DOHH2 (cell line): ENCODE data around the gene RPS6KA2.

Experiments
- H3F3A ChIP-seq: fragments of 200-600 bp; sonication (generic), shearing (Covaris generic); 2 replicates; pipeline ENCODE4 v1.6.0; 2016; ENCODE audit warnings: antibody characterized with exemption, mild to moderate bottlenecking; ENCODE audit not compliant: control insufficient read depth, insufficient read depth
- H3K27ac ChIP-seq: fragments of 200-600 bp; sonication (generic); 2 replicates; pipeline ENCODE4 v1.5.1; 2014; ENCODE audit warnings: low read depth, mild to moderate bottlenecking, low read length, moderate library complexity
- H3K27me3 ChIP-seq: fragments of 200-600 bp; sonication (generic); 2 replicates; pipeline ENCODE4 v1.6.1; 2014; ENCODE audit warnings: mild to moderate bottlenecking, low read length, mixed read lengths; ENCODE audit not compliant: control insufficient read depth
- H3K36me3 ChIP-seq: fragments of 200-600 bp; sonication (generic); 2 replicates; pipeline ENCODE4 v1.6.1; 2014; ENCODE audit warnings: mild to moderate bottlenecking, low read length, moderate library complexity, mixed read lengths; ENCODE audit not compliant: control insufficient read depth
- H3K4me1 ChIP-seq: fragments of 200-600 bp; sonication (generic); 2 replicates; pipeline ENCODE4 v1.6.1; 2014; ENCODE audit warnings: mild to moderate bottlenecking, low read length, mixed read lengths; ENCODE audit not compliant: control insufficient read depth
- H3K4me2 ChIP-seq: fragments of 200-600 bp; sonication (generic); 2 replicates; pipeline ENCODE4 v1.6.0; 2014; ENCODE audit warnings: mild to moderate bottlenecking, low read length, moderate library complexity
- H3K4me3 ChIP-seq: fragments of 200-600 bp; sonication (generic); 2 replicates; pipeline ENCODE4 v1.5.1; 2014; ENCODE audit warnings: mild to moderate bottlenecking, low read length, mixed read lengths
- H3K79me2 ChIP-seq: fragments of 200-600 bp; sonication (generic); 2 replicates; pipeline ENCODE4 v1.6.1; 2014; ENCODE audit warnings: mild to moderate bottlenecking, low read length, mixed read lengths; ENCODE audit not compliant: control insufficient read depth
- H3K9me2 ChIP-seq: fragments of 200-600 bp; sonication (generic); replicated peaks from 2 replicates; pipeline ENCODE4 v1.6.1; 2014; ENCODE audit warnings: mild to moderate bottlenecking, low read length, mixed read lengths; ENCODE audit not compliant: control insufficient read depth
- H3K9me3 ChIP-seq: fragments of 200-600 bp; sonication (generic); 2 replicates; pipeline ENCODE4 v1.6.1; 2014; ENCODE audit warnings: antibody characterized with exemption, low read length, mixed read lengths; ENCODE audit not compliant: control insufficient read depth, insufficient read depth
- H4K20me1 ChIP-seq: fragments of 200-600 bp; sonication (generic); 2 replicates; pipeline ENCODE4 v1.6.0; 2014; ENCODE audit warnings: low read depth, mild to moderate bottlenecking, antibody characterized with exemption, low read length, moderate library complexity; ENCODE audit not compliant: control insufficient read depth, insufficient read depth
- CTCF ChIP-seq: fragments of 200-600 bp; sonication (generic); IDR thresholded peaks from one replicate; pipeline ENCODE4 v1.5.1; 2014; ENCODE audit warnings: antibody characterized with exemption, mild to moderate bottlenecking, low read depth, low read length; ENCODE audit not compliant: poor library complexity, severe bottlenecking
- EZH2phosphoT487 ChIP-seq: fragments of 200-600 bp; sonication (generic); IDR thresholded peaks from 2 replicates; pipeline ENCODE4 v1.6.1; 2017; ENCODE audit warnings: borderline replicate concordance, mild to moderate bottlenecking, antibody characterized with exemption, low read length, moderate library complexity, mixed read lengths

The RPS6KA2 gene

GRCh38 chr6:166419717-166420116 lies 207.3 kb downstream of the RPS6KA2 start:
- TF ChIP-seq EZH2phosphoT487 (no peak), CTCF (no peak)
- no peaks in the 10 kb centered on the region for H3K79me2 ChIP-seq
- H3K27ac ChIP-seq = no peak overlapping the region
- H3K27me3 ChIP-seq = no peaks in the 10 kb centered on the region
- H4K20me1 ChIP-seq = 0 out of 2 replicates have a peak, but pooled peaks cover 2% of the 10 kb centered on the region
- H3K4me2 ChIP-seq = no peak overlapping the region
- H3F3A ChIP-seq = no peaks in the 10 kb centered on the region
- H3K4me3 ChIP-seq = no peak overlapping the region
- H3K4me1 ChIP-seq = no peaks in the 10 kb centered on the region
- no peaks in the 10 kb centered on the region for H3K9me2 ChIP-seq
- H3K9me3 ChIP-seq = no peaks in the 10 kb centered on the region; the same call in 1 of the 2 replicates
- H3K36me3 ChIP-seq = no peaks in the 10 kb centered on the region

GRCh38 chr6:166419286-166419685 lies 207.8 kb downstream of the RPS6KA2 start:
- no peak overlapping the region for H3K27ac ChIP-seq

GRCh38 chr6:166418691-166419143 lies 208.3 kb downstream of the RPS6KA2 start:
- Histone ChIP-seq H3K79me2 (no peaks in the 10 kb centered on the region), H3K4me1 (no peaks in the 10 kb centered on the region), H3K9me2 (no peaks in the 10 kb centered on the region), H3K4me3 (no peak overlapping the region), H3K36me3 (no peaks in the 10 kb centered on the region), H3K27me3 (no peaks in the 10 kb centered on the region), H3K9me3 (no peaks in the 10 kb centered on the region; the same call in 1 of the 2 replicates), H3F3A (no peaks in the 10 kb centered on the region), H3K4me2 (no peak overlapping the region), H4K20me1 (0 out of 2 replicates have a peak, but pooled peaks cover 2% of the 10 kb centered on the region), H3K27ac (no peak overlapping the region)
- TF ChIP-seq CTCF (no peak), EZH2phosphoT487 (no peak)

More at GRCh38 chr6:166419286-166419685, 207.8 kb downstream of the RPS6KA2 start:
- H3K4me3 ChIP-seq = no peak overlapping the region
- 0 out of 2 replicates have a peak, but pooled peaks cover 2% of the 10 kb centered on the region for H4K20me1 ChIP-seq
- no peaks in the 10 kb centered on the region for H3K79me2 ChIP-seq
- TF ChIP-seq CTCF (no peak), EZH2phosphoT487 (no peak)
- no peaks in the 10 kb centered on the region for H3K4me1 ChIP-seq
- no peaks in the 10 kb centered on the region for H3F3A ChIP-seq
- H3K9me3 ChIP-seq = no peaks in the 10 kb centered on the region; the same call in 1 of the 2 replicates
- H3K36me3 ChIP-seq = no peaks in the 10 kb centered on the region
- H3K9me2 ChIP-seq = no peaks in the 10 kb centered on the region
- no peak overlapping the region for H3K4me2 ChIP-seq
- H3K27me3 ChIP-seq = no peaks in the 10 kb centered on the region

GRCh38 chr6:166417285-166417691 lies 209.8 kb downstream of the RPS6KA2 start:
- TF ChIP-seq CTCF (no peak), EZH2phosphoT487 (no peak)
- no peaks in the 10 kb centered on the region for H3K79me2 ChIP-seq
- H3F3A ChIP-seq = no peaks in the 10 kb centered on the region
- H3K4me1 ChIP-seq = no peaks in the 10 kb centered on the region
- H3K9me2 ChIP-seq = no peaks in the 10 kb centered on the region
- no peak overlapping the region for H3K27ac ChIP-seq
- H3K27me3 ChIP-seq = no peaks in the 10 kb centered on the region
- no peaks in the 10 kb centered on the region for H3K36me3 ChIP-seq
- no peaks in the 10 kb centered on the region; the same call in 1 of the 2 replicates for H3K9me3 ChIP-seq
- H4K20me1 ChIP-seq = 0 out of 2 replicates have a peak, but pooled peaks cover 2% of the 10 kb centered on the region
- no peak overlapping the region for H3K4me3 ChIP-seq
- H3K4me2 ChIP-seq = no peak overlapping the region
